Fibroblast of the conjunctiva (primary cell): ENCODE results near the gene INS.
"Not testable (repeated sequence)": the region's sequence is repeated elsewhere in the genome, so short reads cannot be mapped to it uniquely, and the experiment has no call there.

Experiments used
- DNase-seq: peaks from one replicate; pipeline ENCODE4 v3.0.0-alpha.2; 2010; ENCODE audit warnings: low read depth

INS gene

DNA sequence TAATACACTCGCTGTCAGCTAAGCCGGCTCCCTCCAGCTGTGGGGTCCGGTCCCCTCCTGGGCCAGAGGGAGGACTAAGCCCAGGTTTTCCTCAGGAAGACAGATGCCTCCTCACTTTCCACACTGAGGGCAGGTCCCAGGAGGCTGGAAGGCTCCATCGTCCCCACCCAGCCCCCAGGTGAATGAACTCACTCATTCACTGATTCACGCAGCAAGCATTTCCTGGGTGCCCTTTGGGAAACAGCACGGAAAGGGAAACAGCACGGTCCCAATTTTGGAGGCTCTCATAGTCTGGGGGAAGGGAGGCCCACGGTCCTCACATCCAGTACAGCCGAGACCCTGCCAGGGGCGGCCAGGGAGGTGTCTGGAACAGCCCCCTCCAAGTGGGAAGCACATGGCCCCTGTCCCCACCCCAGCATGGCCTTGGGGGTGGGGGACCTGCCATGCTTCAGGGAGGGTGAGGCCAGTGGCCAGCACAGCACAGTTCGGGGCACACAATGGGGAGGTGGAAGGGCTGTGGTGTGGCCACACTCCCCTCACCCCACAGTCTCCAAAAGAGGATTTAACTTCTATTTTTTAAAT, 19.9 kb upstream of the INS start:
- DNase-seq: no peak

DNA sequence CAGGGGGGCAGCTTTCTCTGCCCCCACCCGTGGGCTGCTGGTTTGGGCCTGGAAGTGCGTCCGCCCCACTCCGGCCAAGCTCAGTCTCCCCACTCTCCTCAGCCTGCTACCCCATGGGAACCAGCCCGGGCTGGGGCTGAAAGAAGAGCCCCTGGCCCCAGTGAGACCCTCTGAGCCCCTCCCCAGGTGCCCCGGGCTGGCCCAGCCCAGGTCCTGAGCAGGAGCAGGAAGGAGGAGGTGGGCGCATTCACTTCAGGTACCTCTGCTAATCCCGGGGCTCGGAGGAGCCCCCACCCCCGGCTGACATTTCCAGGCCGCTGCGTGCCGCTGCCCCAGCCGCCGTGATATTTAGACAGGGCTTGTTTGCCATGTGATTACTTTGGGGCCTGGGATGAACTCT, 19.3 kb upstream of the INS start:
- no peak for DNase-seq

DNA sequence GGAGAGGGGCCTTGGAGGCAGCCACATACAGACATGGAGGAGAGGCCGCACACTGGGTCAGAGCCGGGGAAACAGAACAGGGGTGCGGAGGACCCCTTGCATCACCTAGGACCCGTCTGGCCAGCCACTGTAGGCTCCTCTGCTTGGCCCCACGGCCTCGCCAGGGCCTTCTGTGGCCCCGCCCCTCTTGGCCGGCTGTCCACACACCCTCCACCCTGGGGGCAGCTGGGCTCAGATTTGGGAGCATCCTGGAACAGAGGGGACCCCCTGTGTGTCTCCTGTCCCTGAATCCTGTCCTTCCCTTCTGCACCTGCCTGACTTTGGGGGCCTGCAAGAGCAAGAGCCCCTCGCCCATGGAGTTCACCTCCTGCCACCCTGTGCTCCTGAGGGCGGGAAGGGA, 18.5 kb upstream of the INS start:
- no peak for DNase-seq

DNA sequence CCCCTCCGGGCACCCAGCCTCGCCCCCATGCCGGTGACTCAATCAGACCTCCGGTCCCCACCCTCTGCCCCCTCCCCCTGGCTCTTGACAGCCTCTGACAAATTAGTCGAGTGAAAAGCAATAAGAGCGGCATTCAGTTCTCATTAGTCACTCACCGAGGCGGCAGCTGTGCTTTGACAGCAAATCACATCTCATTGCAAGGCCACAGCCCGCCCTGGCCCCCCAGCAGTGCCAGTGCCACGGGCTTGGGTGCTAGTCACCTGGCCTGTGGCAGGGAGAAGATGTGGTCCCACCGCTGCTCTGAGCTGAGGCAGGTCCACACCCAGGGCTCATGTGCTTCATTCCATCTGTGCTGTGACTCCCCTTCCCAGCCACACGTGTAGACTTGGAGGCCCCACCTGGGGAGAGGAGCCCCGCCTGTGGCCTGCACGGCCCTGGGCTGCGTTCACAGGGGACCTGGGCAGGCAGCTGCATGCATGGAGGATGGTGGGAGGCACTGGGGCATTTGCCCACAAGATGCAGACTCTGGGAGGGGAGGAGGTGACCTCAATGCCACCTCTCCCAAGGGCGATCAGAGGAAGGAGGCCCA, 18.0 kb upstream of the INS start:
- DNase-seq: no peak

DNA sequence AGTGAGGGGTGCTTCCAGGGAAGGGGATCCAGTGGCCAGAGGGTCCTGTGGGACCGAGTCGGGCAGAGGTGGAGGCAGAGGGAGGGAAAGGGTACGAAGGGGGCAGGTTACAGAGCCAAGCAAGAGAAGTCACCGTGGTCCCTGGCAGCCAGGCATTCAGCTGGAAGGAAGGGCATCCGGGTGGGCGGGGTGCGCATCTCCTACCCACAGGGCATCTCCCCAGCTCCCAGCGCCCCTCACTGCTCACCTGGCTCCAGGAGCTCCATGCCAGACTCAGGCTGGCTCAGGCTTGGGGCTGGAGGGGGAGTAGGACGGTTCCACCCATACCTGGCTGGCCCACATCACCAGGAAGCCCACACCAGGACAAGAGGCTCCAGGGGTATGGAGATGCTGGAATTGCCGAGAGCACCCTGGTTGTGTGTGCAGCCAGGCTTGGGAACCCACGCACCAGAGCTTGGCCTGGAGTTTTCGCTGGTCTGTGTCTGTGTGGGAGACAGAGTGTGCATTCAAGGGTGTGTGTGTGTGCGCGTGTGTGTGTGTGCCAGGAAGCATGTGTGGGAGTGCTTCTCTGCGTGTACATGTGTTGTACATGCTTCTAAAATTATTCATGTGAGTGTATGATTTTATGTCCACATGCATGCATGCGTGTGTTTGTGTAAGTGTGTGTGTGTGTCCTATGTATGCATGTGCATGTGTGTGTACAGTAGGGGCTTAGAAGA, 17.2 kb upstream of the INS start:
- DNase-seq: not testable (repeated sequence)

DNA sequence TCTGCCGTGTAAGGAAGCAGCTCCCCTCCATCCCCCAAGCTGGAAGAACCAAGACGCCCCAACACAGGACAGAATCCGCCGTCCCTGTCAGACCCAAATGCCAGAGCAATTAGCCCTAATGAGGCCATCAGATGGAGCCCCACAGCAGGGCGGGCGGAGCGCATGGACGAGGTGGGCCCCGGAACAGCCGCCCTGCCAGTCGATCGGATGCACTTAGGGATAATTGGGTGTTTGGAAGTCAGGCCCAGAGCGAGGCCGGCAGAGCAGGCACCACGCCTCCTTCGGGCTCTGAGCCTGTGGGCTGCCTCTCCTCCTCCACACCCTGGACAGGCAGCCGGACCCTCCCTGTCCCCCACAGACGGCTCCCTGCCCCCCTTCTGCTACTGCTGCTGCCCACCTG, 16.1 kb upstream of the INS start:
- no peak for DNase-seq

DNA sequence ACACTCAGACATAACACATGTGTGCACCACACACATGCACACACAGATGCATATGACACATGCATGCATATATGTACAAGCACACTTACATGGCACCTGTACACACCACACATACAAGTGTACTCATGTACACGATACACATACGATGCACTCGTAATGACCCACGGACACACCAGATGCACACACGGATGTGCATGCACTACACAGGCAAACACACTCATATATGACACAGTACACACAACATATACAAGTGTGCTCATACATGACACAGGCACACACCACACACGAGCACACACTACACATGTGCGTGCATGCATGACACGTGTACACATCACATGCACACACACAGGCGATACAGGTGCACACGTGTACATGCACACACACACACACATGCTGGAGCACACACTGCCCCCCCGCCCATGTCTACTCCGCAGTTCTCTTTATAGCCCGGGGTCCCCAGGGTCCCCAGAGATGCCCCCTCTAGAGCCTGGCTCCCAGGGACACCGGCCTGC, 15.4 kb upstream of the INS start:
- no peak for DNase-seq

DNA sequence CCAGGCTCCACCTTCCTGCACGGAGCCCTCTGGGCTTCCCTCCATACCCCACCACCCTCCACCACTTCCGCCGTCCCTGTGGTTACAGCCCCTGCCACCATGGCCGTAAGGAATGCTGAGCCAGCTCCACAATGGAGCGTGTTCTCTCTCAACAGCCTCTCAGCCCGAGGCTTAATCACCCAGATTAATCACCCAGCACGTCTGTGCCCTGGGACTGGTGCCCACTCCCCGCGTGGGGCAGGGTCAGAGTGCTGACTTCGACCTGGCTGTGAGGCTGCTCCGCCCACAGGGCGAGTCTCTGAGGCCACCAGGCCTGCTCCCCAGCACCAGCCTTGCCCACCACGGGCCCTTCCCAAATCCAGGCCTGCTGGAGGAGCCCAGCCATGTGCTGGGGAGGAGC, 14.7 kb upstream of the INS start:
- DNase-seq: no peak

DNA sequence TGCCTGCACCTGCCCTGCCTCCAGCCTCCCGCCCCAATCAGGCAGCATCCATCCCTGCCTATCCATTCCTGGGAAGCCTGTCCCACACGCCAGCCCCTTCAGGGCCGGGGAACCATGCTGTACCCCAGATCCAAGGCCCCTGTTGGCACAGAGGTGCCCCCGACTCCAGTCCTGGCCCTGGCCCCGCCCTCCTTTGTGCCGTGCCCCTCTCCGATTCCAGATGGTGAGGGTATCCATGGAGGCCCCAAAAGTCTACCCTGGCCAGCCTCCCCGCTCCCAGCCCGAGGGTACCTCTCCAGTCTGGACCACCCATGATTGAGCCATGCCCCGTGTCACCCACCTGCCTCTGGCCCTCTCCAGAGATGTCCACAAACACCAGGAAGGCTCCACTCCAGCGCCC, 13.4 kb upstream of the INS start:
- DNase-seq: no peak

DNA sequence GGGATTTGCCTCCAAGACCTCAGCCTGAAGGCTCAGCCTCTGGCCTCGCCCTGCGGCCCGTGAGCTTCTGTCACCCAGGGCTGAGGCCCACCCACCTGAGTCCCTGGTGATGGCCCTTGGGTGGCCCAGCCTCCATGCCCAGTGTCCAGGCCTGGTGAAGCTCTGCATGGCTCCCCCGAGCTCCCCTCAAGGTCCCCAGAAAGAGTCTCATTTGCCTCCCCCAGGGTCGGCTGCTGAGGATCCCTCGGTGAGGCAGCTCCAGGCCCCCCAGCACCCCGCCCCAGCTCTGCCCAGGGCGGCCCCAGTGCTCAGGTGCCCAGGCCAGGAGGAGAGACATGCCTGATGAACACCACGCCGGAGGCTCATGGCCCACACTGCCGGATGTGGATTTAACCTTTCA, 12.8 kb upstream of the INS start:
- DNase-seq: no peak

DNA sequence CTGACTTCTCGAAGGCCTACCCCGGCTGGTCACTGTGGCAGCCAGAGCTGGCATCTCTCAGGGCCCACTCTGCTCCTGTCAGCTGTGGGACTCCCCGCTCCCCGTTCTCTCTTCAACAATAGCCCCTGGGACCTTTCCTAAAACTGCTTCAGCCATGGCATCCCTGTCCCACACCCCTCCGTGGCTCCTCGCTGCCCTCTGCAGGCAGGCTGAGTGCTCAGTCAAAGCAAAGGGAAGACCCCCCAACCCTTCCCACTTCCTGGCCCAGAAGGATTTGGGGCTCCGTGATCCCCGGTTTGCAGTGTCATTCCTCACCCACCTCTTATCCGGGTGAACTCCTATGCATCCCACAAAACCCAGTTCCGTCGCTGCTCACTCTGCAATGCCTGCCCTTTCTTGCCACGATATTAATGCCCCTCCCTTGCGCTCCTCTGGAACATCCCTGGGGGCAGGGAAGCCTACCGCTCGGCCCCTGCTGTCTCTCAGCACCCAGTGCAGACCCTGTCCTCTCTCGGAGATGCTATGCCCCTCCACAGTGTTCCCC, 12.2 kb upstream of the INS start:
- no peak for DNase-seq

DNA sequence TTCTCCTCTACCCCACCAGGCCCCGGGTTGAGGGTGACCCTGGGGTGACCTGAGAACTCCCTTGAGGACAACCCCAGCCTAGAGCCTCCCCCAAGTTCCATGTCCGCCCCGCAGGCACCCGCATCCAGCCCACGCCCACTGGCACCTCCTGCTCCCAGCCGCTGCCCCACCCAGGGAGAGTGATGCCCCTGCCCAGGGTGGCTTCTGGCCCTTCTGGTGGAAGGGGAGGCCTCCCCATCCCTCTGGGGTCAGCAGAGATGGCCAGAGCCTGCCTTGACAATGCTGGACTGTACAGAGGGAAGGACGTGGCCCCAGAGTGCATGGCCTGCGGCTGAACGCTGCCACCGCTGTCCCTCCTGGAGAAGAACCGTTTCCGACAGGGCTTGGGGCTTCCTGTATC, 11.7 kb upstream of the INS start:
- DNase-seq: no peak

DNA sequence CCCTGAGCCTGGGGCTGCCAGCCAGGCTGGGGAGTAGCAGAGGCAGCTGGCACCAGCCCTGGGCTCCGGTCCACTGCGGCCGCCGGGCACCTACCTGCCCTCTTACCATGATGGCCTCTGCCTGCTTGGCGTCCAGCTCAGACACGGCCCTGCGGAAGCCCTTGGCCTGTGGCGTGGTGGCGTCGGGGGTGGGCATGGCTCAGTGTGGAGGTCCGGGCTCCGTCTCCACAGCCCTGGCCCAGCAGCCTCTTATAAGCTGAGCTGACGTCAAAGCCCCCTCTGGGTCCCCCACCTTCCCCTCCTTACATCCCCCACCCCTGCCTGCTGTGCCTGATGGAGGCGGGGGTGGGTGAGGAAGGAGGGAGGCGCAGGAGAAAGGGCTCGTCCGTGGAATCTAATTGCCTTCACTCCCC, 10.6 kb upstream of the INS start, which contains the start of gene TH:
TH (minus strand) TSS at position 225 of the 413 bp plus-strand sequence; CDS start at position 196, 29 bp downstream.
- no peak for DNase-seq

DNA sequence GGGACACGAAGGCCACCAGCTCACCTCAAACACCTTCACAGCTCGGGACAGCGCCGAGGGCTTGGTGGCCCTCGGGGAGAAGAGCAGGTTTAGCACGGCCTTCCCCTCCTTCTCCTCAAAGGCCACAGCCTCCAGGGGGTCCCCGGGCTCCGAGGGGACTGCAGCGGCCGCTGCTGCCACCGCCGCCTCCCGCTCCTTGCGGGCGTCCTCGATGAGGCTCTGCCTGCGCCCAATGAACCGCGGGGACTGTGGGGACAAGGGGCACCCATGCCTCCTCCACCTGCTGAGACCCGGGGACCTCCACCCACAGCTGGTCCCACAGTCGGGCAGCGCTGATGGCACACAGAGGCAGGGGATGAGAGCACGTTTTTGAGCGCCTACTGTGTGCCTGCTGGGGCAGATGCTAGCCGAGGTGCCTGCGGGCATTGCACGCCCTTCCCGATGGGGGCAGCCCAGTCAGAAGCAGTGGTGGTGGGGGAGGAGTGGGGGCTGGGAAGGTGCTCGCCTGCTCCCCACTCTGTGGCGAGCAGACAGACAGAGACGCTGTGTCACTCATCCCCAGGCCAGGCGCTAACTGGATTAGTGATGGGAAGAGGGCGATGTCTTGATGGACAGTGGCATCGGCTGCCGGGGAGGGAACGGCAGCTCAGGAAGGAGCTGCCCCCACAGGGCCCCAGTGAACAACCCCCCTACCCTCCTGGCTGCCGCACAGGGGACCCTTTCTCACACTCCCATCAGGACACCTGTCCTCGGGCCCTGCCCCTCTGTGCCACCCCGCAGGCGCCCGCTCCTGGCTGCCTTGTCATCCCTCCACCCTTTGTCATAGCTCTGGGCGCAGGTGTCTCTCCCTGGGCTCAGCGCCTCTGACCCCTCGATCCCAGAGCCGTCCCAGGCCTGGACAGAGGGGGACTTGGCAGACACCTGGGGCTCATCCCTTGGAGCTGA, 8.9 kb upstream of the INS start:
- DNase-seq: no peak

DNA sequence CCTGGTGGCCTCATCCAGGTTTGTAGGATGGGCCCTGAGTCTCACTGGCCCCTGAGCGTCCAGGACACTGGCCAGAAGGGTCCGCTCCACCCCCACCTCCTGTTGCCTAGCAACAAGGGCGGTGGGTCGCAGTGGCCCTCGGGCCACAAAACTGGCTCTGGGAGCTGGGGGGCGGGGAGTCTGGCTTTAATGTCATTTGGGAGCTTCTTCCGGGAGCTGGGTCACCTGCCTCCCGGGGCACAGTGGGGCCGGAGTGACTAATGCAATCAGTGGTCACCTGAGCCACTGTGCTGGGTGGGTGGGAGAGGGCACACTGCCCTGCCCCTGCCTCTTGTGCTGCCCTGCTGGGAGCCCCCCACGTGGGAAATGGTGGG, 8.0 kb upstream of the INS start:
- DNase-seq: no peak

DNA sequence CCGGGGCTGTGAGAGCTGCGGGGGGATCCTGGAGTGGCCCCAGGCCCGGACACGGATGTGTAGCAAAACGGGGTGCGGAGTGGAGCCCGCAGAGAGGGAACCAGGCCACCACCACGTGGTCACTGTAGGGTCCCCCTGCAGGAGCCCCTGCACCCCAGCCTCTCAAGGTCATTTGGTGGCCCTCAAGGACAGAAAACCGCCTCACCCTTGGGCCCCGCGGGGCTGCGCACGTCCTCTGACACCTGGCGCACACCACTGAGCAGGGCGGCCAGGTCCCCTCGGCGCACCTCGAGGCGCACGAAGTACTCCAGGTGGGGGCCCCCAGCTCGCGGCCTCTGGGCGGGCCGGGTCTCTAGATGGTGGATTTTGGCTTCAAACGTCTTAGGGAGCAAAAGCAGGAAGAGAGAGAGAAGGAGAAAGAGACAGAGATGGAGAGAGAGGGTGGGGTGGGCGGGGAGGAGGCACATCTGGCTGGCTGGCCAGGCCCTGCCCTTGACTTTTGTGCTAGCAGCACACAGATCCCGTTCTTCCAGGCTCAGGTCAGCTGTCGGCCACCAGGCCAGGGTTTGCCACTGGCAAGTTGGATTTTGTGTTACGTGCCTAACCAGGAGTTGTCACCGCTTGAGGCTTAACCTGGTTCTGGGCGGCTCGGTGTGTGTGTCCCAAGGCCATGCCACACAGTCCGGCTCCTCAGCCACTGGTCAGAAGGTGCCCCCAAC, 7.4 kb upstream of the INS start:
- no peak for DNase-seq

DNA sequence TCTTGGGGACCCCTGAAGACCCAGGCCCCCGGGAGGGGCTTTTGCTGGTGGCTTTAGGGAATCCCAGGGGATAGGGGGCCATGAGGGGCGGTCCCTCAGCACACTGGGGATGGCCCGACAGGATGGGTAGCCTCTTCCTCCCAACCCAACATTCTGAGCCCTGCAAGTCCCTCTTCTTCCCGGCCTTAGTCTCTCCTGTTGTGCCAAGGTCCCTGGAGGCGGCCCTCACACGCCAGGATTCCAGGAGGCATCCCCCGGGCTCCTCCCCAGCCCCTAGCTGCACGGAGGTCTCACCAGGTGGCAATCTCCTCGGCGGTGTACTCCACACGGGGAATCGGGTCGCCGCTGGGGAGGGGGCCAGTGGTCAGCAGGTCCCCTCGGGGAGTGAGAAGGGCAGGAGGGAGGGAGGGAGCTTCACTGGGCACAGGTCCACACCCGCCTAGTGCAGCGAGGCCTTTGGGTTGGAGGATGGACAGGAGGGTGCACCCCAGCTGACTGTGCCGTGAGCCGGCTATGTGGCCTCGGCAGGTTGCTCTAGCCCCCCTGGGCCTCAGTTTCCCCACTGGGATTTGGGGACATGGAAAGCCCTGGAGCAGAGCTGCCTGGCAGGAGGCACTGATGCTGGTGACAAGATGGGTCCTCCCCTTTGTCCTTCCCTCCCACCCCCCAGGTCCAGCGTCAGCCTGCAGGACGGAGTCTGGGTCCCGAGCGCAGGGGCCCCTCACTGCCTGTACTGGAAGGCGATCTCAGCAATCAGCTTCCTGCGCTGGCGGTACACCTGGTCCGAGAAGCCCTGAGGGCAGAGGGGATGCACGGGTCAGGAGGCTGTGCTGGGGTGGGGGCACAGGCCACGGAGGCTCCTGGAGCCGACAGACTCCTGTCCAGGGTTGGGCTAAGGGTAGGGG, 6.4 kb upstream of the INS start:
- no peak for DNase-seq

DNA sequence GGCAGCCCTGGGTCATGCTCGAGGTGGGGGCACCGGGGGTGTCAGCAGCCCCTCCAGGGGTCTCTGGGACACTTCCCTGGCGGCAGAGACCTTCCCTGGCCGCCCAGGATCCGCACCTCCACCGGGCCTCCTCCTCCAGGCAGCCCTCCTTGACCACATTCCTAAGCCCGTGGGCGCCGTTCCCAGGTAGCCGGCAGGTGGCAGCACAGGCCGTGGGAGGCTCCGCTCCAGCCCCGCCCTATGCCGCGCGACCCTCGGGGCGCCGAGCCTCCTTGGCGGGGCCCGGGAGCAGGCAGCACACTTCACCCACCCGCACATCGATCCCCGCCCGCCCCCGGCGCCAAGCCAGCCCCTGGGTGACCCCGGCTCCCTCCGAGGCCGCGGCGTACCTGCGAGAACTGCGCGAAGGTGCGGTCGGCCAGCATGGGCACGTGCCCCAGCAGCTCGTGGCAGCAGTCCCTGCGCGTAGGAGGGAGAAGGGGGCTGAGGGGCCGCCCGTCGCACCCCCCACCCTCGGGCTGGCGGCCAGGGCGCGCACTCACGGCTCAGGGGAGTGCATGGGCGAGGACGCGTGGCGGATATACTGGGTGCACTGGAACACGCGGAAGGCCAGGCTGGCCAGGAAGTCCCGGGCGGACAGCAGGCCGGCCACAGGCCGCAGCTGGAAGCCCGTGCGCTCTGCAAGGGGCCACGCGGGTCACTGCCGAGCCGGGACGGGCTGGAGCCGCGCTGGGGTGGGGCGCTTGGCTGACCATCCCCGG, 5.3 kb upstream of the INS start:
- DNase-seq: no peak

DNA sequence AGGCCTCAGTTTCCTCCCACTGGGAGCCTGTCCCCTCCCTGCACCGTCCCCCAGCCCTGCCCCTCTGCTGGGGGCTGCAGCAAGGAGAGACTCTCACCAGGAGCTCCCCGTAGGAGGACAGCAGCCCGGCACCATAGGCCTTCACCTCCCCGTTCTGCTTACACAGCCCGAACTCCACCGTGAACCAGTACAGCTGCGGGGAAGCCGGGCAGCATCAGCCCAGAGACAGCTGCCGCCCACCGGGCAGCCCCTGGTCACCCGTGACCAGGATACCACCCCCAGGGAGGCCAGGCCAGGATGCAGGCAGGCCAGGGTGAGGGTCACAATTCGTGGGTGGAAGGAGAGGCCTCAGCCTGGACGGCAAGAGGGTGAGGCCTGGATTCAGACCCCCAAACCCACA, 4.6 kb upstream of the INS start:
- DNase-seq: no peak
